Fibroblast of skin of abdomen (primary cell): Measurements from ENCODE around the gene RAB6B.

Experiments used
- DNase-seq: peaks from one replicate; pipeline ENCODE4 v3.0.0-alpha.2; 2013

The RAB6B gene

DNA sequence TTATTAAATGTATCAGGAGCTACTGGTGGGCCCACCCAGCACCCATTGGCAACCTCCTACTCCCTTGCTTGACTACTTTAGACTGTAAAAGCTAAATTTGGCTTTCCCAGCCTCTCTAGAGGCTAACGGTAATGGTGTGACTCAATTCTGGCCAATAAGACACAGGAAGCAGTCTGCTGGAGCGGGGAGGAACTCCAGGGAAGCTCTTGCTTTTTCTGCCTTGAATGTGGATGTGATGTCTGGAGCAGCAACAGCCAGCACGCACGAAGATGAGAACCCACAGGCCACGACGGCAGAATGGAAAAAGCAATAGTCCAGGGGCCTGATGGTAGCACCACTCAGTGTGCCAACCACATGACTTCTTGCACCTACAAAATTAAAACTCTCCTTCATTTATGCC is 39.9 kb downstream of the RAB6B start:
- DNase-seq = peak; percentile 5

DNA sequence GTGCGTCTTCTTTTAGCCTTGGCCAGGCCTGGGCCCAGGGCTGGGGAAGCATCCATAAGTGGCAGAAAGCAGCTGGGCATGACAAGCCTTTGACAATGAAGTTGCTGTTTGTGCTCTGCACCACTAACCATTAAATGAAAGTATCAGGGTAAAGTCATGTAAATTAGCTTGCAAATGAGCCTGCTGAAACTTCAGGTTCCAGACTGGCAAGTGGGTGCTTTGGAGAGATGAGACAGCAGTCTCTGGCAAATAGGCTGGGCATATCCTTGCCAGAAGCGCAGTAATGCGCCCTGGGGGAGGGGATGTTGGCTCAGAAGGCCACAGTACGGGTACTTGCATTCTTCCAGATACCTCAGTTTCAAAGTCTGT is 40.7 kb downstream of the RAB6B start:
- DNase-seq = no peak

DNA sequence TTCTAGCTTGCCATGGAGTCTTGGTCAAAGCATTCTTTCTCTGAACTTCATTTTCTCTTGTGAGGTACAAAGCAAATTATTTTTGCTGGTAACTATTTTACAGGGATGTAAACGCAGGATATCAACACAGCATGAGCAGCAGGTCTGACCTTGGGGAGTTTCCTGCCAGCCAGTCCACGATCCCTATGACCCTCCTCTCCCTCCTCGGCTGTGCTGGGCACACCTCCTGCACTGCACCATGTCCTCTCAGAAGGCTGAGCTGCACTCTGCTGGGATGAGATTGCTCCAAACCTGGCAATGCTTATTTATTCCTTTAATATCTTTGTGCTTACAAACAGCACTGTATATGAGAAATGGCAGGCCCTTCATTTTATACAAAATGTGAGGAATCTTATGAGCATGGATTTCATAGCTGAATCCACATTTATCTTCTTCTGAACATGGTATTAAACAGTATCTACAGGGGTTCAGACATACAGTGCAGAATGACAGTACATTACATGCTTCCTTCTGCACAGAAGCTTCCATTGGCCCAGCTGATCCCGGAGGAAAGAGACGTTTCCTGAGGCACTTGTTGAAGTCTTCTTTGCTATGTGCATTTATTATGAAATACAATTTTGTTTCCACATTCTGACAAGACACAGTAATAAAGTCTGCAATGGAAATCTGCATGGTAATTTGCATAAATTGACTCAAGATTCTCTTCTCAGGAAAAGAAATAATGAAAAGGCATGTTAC is 41.2 kb downstream of the RAB6B start:
- DNase-seq = no peak

DNA sequence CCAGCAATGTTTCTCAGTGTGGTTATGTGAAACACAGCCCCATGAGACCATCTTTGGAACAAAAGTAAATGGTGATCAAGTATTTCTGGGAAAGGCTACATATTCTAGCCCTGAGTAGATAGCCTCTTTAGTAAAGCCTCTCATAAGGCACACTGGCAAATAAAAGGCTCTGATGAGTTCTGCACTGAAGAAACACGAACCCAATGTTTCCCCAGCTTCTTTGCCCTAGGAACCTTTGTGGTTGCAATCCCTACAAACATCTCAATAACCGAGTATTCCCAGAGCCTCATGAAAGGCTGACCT is 41.8 kb downstream of the RAB6B start:
- no peak for DNase-seq

DNA sequence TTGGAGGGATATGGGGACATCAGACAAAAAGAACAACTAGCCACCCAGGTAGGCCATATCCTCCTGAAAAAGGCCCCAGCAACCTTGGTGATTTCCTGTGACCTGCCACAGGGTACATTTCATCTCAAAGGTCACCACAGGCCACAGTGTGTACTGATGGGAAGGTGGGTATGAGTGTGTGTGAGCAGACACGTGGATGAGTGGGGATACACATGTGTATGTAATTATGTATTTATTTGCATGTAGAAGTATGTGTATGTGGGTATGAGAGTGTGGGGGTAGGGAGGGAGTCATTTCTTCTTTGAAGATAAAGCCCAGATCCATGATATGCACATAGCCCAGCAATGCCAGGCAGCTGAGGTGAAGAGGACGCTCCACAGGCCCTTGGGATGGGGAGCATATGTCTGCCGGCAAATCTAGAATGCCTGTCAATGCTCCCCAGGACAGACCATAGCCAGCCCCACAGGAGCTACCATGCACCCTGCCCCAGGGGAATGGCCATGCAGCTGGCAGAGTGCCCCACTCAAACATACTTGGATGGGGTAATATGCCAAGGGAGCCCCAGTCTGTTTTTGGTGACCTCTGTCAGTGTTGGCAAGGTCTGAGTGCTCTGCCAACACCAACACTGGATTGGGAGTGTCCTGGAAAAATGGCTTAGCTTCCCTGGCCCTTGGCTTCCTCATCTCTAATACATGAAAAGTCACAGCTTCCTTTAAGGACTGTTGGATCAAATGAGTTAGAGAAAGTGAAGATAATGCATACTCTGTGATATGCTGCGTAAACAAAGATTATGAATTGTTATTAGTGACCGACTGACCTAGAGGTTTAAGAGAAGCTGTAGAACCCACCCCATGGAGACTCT is 42.4 kb downstream of the RAB6B start:
- no peak for DNase-seq

DNA sequence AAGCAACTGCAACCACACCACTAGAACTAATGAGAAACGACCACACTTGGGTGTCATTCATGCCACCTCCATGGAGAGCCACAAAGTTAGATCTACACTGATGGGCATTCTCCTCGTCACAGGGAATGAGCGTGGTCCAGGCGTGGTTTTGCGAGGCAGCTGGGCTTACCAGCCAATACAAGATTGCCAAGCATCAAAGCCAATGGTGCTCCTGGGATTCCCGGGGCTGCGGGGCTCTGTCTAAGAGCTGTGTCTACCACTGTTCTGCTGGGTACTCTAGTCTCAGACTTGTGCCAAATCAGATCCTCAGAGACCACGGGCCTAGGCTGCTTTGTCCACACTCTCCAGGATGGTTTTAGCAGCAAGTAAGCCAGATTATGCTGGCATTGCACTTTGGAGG is 43.8 kb downstream of the RAB6B start:
- no peak for DNase-seq

DNA sequence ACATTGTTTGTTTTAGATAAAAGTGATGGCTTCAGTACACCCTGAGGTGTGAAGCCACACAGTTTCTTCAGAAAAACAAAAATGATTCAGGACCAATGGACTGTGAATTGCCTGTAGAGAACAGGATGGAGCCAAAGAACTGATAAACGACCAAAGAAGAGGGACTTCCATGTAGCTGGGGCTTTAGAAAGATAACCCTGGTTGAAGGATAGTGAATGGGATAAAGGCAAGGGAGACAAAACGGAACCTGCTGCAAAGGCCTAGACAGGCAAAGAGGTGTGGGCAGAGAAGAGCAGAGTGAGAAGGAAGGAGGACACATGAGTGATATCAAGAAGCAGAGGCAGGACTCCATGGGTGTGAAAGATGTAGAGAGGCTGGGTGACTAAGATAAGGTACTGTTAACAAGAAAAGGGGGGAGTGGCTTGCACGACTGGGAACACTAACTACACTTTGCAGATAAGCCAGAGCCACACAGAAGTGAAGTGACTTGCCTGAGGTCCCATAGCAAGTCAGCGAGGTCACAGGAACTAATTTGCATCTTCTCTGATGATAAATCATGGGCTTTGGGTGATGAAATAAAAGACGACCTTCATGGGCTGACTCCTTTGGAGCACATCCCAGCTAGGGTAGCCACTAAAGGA is 44.3 kb downstream of the RAB6B start:
- no peak for DNase-seq

DNA sequence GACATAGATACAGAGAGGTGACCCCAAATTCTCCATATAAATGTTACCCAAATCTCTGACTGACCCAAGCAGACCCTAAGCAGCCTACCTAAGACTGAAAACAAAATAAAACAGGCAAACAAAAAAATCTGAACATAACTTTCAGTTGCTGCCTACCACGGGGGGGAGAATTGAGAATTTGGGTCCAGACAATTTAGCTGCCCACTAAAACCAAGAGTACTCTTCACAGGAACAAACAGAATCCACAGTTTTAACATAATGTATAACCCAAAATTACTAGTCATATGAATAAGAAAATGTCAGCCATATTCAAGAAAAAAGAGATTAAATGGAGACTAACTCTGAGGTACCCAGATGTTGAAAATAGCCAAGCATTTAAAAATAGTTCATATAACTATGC is 45.6 kb downstream of the RAB6B start:
- no peak for DNase-seq

DNA sequence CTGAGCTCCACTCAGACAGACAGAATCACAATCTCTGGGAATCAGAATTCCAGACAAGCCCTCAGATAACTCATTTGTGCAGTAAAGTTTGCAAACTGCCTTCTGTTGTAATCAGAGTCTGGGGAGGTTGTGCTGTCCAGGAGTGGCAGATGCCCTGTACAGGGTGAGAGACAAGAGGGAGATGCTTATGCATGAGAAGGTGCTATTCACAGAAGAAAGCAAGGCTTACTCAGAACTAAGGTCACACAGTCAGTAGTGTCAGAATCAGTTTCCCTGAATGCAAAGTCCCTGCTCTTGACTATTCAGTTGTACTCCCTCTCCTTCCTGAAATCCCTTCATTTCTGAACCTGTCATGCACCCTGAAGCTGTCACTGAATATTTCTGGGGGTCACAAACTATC is 46.3 kb downstream of the RAB6B start:
- DNase-seq = no peak

DNA sequence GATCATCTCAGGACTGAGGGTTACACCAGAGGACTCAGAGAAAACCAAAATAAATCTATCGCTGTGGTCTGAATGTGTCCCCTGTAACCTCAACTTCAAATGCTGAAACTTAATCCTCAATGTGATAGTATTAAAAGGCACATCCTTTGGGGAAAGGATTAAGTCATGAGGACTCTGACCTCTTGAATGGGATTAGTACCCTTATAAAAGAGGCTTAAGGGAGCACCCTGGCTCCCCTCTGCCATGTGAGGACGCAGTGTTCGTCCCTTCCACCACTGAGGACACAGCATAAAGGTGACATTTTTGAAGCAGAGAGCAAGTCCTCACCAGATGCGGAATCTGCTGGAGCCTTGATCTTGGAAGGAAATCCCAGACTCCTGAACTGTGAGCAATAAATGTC is 50.6 kb downstream of the RAB6B start:
- no peak for DNase-seq

DNA sequence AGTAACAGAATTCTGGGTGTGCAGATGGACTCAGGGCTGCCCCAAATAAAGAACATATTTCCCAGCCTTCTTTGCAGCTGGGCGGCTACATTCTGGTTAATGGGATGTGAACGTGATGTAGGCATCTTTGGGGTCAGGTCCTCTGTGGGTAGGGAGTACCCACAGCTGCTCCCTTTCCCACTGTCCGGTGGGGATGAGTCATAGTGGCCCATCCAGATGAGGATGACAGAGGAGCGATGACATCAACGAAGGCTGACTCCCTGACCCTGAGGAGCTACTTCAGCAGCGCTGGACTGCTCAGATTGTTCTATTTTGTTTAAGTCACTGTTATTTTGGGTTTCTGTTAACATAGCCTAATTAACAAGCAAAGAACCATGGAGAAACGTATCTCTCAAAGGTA is 52.0 kb downstream of the RAB6B start:
- DNase-seq = peak; percentile 12

DNA sequence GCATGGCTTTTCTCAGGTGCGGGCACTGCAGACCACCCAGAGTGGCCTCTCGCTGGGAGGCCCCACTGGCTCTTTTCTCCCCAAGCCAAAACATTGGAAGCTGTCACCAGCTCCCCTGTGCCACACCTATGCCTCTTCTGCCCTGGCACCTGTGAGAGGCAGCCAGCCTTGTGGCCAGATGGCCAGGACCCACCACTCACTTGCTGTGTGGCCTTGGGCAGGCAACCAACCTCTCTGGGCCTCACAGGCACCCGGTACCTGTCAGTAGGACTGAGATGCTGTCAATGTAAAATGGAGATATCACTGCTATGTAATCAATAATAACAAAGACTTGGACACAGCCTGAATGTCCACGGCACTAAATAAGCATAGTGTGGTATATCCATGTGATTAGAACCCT is 53.5 kb downstream of the RAB6B start:
- no peak for DNase-seq

DNA sequence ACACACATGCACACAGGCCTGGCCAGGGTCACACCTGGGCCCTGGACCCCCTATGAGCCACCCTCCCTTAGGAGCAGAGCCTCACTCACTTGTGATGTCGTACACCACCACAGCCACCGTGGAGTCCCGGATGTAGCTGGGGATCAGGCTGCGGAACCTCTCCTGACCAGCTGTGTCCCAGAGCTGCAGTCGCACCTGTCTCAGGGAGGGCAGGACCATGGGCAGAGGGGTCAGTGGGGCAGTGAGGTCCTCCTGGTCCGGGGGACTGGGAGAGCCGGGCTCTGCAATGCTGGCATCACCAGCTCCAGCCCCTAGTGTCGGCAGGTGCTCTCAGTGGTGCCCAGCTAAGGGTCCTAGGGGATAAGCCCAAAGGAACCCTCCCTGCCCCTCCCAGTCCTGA is 54.5 kb downstream of the RAB6B start:
- DNase-seq = no peak

DNA sequence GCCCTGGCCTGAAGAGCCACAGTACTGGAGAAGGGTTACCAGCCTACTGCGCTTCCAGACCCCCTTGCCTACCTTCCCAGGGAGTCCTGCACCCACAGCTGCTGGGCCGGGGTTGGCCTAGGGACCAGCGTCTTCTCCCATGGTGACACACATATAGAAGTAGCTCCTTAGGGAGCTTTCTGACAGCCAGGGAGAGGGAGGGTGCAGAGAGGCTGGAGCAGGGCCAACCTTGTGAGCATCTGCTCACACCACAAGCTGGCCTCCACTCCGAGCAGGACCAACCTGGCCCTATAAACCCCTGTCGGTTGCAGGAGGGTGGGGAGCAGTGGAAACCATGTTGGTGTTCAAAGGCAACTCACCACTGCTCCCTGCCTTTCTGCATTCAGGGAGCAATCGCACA is 54.9 kb downstream of the RAB6B start:
- DNase-seq = no peak

DNA sequence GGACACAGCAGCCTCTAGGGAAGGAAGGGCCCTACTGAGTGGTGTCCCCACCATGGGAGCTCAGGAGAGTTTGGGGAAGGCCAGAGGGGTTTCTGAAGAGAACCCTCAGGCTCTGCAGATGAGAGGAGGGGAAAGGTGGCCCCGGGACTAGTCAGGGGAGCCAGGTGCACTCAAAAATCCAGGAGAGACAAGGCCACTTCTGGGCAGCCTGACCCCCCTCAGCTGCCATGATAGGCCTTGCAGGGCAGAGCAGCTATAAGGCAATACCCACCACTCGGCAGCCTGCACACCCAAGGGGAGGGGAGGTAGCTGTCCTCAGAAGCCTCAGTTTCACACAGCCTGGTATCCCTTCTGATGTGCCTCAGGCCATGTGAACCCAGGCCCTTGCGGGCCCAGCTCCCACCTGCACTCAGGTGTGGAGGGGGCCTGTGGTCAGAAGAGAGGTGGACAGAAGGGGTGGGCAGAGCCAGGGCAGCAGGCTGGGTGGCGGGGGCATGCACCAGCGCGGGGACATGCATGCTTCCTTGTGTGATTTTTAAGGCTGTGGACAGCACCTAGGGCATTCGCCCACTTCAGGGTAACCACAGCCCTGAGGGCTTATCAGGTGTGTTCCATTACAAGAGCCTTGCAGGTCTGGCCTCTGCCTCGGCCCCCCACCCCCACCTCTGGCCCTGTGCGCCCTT is 55.5 kb downstream of the RAB6B start:
- no peak for DNase-seq

DNA sequence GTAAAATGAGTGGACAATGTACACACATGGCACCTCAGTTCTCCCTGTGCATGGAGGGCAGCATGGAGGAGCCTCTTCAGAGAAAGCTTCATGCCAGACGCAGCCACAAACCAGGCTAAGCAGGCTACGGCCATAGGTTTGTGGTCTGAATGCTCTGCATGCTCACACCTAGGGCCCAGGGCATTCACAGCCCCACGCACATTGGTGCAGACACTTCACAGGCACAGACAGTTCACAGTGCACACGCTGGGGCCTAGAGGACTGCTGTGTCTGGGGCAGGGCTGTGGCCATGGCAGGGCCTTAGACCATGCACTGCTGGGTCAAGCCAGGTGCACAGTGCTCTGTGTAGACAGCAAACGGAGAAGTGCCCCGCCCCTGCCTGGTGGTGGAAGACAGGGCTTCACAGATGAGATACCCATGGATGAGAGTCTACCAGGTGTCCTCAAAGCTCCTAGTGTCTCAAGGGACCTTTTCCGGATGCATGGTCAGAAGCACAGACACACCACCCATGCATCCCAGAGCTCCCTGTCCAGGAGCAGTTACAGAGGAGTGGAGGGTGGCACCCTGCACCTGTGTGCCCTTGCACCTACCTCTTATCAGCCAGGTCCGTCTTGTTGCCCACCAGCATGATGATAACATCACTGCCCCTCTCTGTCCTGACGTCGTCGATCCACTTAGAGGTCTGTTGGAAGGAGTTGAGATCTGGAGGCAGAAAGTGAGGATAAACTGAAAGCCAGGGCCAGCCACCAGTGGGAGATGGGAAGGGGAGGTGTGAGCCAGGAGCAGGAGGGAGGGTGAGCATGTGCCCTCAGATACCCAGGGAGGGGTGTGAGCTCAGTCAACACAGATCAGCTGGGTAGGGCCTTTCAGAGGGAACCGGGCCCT is 56.5 kb downstream of the RAB6B start:
- DNase-seq = no peak

DNA sequence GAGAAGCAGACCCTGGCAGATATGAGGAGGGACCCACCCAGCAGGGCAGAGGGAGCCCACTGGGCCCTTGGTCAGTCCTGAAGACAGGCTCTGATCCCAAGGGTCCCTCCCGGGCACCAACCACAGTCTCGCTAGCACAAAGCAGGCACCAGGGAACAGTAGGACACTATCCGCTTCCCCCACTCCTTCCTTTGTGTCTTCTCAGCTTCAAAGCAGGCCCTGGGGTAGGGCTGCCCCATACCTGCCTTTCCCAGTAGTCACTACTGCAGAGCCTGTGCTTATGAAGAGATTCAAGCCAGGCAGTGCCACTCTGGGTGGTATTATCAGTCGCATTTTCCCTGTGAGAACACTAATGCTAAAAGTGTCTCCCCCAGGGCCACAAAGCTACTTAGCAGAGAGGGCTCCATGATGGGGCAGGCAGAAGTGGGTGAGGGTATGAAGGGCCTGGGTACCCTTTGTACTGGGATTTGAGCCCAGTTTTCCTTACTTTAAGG is 57.3 kb downstream of the RAB6B start:
- no peak for DNase-seq

DNA sequence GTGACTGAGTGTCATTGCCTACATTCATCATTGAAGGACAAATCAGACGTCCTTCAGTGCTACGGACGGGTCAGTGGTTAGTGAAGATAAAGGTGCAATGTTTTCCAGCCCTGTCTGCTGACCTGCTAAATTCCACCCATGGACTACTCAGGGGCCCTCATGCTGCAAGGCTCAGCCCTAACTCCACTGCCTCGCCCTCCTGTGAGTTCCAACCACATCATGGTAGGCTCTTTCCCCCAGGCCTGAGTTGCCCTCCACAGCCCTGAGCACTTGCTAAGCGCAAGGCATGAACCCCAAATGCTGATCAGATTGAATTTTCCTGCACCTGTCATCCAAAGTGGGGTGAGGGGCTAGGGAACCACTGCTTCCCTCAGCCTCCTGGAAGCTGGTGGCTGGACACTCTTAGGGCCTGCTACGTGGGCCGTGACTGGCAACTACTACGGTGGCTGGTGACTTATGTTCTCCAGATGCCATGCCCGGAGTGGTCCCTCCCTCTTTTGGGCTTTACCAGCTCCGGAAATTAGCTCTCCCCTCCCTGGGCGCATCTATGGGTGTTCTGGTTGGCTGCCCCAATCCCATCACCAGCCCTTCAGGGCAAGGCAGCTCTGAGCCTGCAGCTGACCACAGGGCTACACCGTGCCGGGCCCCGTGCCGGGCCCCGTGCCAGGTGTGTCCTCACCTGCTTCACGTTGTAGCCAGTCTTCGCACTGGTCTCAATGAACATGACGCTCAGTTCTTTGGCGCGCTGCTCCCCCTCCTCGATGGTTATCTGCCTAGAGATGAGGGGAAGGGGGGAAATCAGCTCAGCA is 58.0 kb downstream of the RAB6B start:
- DNase-seq = no peak

DNA sequence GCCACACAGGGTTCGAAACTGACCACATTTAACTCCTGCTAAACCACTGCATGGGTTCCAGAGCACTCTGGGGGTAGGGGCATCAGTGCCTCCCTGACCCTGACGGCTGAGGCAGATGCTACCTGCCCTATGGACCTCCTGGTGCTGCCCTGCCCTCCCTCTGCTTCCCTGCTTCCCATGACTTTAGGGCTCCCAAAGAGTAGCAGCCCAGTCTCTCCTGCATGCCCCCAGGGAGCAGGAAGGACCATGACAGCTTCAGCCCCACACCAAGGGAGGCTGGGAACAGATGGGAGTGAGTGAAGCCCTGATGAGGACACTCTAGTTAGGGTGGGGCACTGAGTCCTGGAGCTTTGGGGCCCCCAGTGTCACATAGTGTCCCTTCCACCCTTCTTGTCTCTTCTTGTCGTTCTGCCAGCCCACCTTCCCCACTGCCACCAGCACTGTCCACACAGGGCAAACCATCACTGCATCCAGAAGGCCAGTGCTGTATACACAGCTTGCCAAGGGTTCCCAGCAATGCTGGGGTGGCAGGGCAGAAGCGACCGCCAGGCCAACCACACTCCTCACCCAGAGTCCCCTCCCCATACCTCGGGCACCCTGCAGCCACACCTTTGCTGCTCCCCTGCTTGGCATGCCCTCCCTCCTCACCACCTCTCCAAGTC is 59.1 kb downstream of the RAB6B start:
- no peak for DNase-seq

DNA sequence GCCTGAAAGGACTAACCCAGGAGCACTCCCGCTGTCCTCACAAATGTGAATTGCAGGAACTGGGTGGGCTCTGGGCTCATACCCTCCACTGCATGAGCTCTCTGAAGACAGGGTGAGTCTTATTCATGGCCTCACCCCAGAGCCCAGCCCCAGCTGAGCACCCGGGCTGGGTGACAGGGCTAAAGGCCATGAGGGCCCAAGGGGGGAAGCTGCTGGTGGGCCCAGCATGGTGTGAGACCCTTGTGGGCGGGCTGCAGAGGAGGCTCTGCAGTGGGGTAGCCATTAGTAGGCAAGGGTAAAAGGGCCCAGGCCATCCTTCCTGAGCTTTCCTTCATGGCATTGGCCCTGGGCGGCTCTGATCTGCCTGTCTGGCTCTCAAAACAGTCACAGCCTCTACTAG is 59.7 kb downstream of the RAB6B start:
- no peak for DNase-seq

DNA sequence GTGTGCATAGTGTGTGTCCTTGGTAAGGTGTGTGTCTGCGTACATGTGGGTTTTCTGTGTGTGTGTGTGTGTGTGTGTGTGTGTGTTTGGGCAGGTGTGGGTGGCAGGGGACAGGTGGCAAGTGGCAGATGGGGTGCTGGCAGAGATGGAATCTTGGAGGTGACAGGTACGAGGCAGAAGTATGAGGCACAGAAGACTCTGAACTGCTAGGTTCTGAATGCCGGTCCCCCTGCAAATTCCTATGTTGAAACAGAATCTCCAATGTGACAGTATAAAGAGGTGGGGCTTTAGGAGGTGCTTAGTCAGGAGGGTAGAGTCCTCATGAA is 60.3 kb downstream of the RAB6B start:
- DNase-seq = no peak
